Medulla oblongata (tissue), 1 donor: ENCODE measurements around the gene EID1.
"Not testable (repeated sequence)": the region's sequence is repeated elsewhere in the genome, so short reads cannot be mapped to it uniquely, and the experiment has no call there.

ENCODE experiments used
- DNase-seq: peaks from one replicate; pipeline ENCODE4 v3.0.0-alpha.2; 2015; ENCODE audit errors: extremely low spot score

Gene EID1

DNA sequence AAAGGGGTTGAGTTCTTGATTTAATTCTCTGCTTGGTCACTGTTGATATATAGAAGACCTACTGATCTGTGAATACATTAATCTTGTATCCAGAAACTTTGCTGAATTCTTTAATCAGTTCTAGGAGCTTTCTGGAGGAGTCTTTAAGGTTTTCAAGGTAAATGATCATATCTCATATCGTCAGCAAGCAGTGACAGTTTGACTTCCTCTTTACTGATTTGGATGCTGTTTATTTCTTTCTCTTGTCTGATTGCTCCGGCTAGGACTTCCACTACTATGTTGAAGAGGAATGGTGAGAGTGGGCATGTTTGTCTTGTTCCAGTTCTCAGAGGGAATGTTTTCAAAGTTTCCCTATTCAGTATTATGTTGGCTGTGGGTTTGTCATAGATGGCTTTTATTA, 31.4 kb downstream of the EID1 start:
- DNase-seq = not testable (repeated sequence)

DNA sequence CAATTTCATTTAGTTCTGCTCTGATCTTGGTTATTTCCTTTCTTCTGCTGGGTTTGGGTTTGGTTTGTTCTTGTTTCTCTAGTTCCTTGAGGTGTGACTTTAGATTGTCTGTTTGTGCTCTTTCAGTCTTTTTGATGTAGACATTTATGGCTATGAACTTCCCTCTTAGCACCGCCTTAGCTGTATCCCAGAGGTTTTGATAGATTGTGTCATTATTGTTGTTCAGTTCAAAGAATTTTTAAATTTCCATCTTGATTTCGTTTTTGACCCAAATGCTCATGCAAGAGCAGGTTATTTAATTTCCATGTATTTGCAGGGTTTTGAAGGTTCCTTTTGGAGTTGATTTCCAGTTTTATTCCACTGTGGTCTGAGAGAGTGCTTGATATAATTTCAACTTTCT, 32.6 kb downstream of the EID1 start:
- not testable (repeated sequence) for DNase-seq

DNA sequence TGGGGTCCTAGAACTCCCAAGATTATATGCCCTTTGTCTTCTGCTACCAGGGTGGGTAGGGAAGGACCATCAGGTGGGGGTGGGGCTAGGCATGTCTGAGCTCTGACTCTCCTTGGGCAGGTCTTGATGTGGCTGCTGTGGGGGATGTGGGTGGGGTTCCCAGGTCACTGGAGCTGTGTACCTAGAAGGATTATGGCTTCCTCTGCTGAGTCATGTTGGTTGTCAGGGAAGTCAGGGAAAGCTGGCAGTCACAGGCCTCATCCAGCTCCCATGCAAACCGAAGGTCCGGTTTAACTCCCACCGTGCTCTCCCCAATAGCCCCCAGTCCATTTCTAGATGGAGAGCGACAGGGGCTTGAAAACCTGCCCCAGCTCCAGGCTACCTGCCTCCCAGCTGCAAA, 35.2 kb downstream of the EID1 start:
- no peak for DNase-seq

DNA sequence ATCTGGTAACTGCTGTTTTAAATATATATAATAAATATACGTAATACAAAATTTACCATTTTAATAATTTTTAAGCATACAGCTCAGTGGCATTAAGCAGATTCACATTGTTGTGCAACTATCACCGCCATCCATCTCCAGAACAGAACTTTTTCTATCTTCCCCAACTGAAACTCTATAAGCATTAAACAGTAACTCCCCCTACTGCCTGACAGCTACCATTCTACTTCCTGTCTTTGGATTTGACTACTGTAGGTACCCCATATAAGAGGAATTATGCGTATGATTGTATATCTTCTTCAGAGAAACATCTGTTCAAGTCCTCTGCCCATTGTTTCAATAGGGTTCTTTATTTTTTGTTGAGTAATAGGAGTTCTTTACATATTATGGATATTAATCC, 36.8 kb downstream of the EID1 start:
- no peak for DNase-seq

DNA sequence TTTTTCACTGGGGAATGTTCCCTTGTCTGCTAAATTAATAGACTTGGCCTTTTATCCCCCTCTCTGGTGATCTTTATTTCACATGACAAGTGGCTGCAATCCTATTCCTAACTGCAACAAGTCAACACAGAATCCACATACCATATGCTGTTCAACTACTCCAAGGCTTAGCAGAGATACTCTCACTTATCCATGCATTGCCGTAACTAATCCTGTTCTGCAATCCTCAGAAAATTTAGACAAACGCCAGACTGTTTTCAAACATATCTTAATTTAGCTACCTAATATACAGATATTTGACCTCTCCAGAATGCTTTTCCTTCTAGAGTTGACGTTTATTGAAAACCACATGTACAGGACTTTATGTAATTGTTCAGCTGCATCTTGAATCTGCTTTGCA, 37.9 kb downstream of the EID1 start:
- DNase-seq = no peak

DNA sequence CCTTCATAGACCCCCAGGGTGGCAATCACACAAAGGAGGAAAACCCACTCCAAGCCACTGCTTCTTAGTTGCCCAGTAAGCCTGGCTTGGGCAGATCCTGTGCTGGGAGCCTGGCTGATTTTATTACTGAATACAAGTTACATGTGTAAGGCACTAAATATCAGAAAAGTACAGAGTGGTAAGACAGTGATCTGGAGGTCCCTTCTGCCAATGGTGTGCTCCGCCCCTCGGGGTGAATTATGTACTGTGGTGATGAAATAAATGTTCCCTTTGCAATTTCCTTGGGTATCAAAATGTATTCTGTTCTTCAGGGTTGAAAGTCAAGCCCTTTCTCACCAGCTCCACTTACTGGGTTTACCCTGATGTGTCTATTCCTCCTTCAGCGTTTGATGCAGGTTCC, 38.8 kb downstream of the EID1 start:
- no peak for DNase-seq

DNA sequence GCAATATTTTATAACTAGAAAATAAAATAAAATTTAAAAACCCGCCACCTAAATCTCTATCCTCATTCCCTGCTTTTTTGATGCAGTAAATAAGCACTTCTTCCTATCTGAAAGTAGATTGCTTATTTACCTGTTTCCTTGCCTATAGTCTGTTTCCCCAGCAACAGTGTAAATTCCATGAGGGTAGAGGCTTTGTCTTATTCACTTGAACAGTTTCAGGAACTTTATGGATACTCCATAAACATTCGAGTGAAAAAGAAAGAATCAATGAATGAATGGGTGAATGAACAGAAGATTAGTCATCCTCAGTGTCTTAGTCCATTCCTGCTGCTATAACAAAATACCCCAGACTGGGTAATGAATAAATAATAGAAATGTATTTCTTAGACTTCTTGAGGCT, 44.1 kb downstream of the EID1 start:
- DNase-seq = no peak

DNA sequence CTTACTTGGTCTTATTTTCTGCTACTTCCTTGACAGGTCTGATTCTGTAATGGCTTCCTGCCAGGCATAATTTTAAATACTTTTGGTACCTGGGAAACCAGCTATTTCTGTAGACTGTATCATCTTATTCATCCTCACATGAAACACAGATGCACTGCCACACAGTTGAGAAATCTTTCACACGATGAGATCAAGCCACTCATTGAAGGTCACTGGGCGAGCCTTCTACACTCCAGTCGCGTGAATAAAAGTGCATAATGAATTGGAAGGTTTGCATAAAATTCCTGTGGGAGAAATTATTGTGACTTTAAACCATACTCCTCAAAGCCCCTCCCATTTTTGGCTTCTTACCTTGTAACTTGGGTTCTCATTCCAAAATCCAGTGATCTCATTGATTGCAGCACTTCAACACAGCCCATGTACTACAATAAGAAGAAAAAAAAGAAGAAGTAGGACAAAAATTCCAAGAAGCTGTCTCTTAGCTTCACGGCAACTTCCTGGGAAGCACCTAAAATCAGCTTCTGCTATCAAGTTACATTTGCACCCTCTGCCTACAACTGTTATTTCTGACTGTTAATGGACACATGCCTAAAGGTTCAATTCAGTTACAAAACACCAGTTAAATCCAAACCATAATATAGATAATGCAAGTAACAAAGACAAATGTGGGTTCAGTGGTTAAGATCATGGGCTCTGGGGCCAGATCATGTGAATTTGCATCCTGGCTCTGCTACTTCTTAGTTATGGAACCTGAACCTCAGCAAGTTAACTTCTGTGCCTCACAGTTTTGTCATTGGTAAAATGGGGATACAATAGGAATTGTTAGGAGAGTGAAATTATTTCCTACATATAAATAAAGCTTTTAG, 46.8 kb downstream of the EID1 start:
- no peak for DNase-seq

DNA sequence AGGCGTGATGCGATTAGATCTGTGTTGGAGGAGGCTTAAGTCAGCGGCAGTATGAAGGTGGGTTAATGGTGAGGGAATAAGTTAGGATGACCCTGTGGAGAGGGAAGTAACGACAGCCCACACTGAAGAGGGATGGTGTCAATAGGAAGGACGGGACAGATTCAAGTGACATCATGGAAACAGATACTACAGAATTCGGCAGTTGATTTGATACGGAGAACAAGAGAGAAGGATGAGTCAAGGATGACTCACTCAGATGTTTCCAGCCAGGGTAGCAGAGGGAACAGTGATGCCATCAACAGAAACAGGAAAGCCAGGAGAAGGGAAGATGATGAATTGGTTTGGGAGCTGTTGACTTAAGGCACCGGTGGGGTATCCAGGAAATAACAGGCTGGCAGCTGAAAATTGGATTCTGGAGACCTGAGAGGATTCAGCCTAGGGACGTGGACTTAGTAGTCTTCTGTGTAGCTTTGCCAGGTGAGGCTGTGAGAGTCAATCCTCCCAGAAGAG, 47.8 kb downstream of the EID1 start:
- DNase-seq = no peak

DNA sequence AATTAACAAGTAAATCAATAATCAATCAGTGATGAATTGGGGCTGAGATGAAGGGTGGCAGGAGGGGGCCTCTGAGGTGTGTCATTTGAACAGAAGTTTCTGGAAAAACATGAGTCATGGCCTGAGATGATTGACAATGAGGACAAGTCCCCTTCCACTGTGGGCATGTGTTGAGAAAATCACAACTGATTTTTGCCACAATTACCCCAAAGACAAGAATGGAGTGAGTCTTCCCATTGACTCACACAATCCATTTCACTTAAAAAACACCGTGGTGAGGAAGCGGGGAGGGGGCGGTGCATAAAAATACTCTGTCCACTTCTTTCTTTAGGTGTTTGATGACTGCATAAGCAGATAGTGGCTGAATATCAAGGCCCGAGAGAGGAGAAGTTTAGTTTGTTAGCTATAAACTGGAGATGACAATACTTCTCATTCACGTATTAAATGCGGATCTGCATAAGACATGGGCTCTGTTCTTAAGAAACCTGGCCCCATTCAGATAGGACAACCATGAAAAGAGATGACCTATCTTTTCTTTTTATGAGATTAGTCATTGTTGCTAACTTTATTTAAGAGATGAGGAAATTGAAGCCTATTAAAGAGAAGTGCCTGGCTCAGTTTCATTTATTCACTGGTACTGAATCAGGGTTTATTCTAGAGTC, 51.1 kb downstream of the EID1 start:
- DNase-seq = no peak

DNA sequence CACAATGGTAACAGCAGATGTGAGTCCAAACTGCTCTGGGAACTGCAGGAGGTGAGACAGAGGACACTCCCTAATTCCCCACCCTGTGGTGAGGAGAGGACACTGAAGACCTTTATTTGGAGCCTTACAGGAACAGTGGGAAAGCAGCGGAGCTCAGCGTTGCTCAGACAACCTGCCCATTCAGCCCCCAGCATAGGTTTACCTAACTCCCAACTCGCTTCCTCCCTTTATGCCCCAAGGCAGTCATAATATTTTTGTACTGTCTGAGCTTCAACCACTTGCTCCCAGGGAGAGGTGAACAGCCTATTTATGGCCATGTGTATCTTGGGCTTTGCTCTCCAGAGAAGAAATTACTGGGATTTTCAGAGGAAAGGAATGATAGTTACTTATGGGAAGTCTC, 51.7 kb downstream of the EID1 start:
- no peak for DNase-seq
